ENCODE data around the gene LRRK2.

DNA sequence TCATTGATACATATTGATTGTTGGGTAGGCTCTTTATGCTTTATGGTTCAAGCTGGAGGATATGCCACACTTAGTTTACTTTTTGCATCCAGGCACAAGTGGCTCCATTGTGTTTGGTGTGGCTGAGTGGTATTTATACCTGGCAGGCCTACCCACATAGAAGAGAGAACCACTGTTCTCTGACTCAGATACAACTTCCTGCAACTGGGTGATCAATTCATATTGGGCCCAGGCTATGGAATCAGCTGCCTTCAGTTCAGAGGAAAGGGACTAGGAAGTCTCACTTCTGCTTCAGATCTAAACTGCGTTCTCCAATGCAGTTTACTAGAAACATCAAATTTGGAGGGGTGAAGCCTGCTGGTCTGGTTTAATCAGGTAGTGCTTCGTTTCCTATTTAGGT lies 49.8 kb upstream of the LRRK2 start:
- TF ChIP-seq BHLHE40 (IDR thresholded peaks at IDR 0.05; ENCODE audit: borderline replicate concordance), result no peak
- no peak for TF ChIP-seq FOXA1 (IDR thresholded peaks at IDR 0.05)
- no peak for TF ChIP-seq CTBP1 (IDR thresholded peaks at IDR 0.05; ENCODE audit: borderline replicate concordance)
- no peak for TF ChIP-seq SP1 (IDR thresholded peaks at IDR 0.05)
- TF ChIP-seq FOXK2 (IDR thresholded peaks at IDR 0.05), result no peak
- no peak for TF ChIP-seq ELF4 (IDR thresholded peaks at IDR 0.05)
- no peak for TF ChIP-seq PKNOX1 (IDR thresholded peaks at IDR 0.05)
- TF ChIP-seq L3MBTL2 (conservative IDR thresholded peaks at IDR 0.05), result no peak
- TF ChIP-seq FOXM1 (IDR thresholded peaks at IDR 0.05; ENCODE audit: borderline replicate concordance), result no peak
- no peak for TF ChIP-seq HDGF (IDR thresholded peaks at IDR 0.05; ENCODE audit: borderline replicate concordance)
- no peak for TF ChIP-seq ARNT (IDR thresholded peaks at IDR 0.05)
- TF ChIP-seq TARDBP (IDR thresholded peaks at IDR 0.05), result no peak
- no peak for TF ChIP-seq LEF1 (IDR thresholded peaks at IDR 0.05; ENCODE audit: borderline replicate concordance)
- no peak for TF ChIP-seq ZNF384 (IDR thresholded peaks at IDR 0.05)

Measured in HEK293T (cell line).